MM.1S (cell line): Measurements from ENCODE around the gene ZNHIT2.

Experiments
- CTCF ChIP-seq: fragments of 300-600 bp; sonication (generic); IDR thresholded peaks from 2 replicates; pipeline ENCODE4 v1.5.1; 2016; ENCODE audit warnings: antibody characterized with exemption, low read length, mixed read lengths
- EZH2 ChIP-seq: fragments of 300-600 bp; sonication (generic); optimal IDR thresholded peaks from 2 replicates; pipeline ENCODE3; 2017; ENCODE audit warnings: low read depth, mild to moderate bottlenecking, antibody characterized with exemption, low read length, mixed read lengths

GRCh38 chr11:65083834-65084597, 33.5 kb downstream of the ZNHIT2 start, which contains the start of the genes CDCA5 and ZFPL1:
- TF ChIP-seq CTCF (no peak), EZH2 (no peak)
